ENCODE measurements around the gene TAPT1.

DNA sequence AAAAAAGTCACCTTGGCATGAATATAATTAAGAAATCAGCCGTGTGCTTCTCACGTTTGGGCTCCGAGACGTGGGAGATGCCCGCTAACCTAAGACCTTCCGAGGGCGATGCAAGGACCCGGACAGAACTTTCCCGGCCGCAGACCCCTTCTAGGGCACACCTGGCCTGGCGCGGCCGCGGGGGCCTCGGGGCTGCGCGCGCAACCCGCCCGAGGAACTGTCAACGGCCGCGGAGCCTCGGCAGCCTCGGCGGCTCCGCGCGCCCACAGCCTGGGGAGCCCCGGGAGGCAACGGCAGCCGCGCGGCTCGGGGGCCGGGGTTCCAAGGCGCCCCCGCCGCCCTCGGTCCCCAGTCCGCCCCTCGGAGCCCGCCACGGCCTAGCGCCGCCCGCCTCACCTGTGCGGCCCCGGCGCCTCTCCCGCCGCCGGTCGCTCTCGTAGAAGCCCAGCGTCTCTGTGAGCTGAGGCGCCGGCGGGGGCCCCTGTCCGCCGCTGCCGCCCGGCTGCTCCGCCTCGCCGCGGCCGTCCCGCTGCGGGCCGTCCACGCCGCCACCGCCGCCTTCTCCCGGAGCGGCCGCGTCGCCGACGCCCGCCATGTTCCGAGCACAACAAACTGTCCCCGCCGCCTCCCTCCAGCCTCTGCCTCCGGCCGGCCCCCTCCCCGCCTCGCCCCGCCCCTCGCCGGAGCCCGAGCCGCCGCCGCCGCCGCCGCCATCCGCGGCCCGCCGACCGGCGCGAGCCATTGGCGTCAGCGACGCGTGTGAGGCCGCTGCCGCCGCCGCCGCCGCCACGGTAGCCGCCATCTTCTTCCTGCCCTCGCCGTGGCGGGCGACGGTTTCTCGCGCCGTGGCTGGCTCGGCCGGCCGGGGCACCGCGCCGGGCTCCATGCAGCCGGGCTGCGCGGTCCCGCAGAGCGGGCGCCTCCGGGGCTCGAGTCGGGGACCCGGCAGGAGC lies at the start of gene TAPT1:
- TF ChIP-seq RAD21 (conservative IDR thresholded peaks at IDR 0.05) (no peak), EZH2 (IDR thresholded peaks at IDR 0.05; ENCODE audit: borderline replicate concordance, insufficient read depth, low read length, poor library complexity, severe bottlenecking) (no peak), EP300 (conservative IDR thresholded peaks at IDR 0.05; ENCODE audit: poor library complexity, severe bottlenecking) (no peak), SMC3 (conservative IDR thresholded peaks at IDR 0.05; ENCODE audit: poor library complexity) (peak; percentile 21)
- TF ChIP-seq, protein P1, sequence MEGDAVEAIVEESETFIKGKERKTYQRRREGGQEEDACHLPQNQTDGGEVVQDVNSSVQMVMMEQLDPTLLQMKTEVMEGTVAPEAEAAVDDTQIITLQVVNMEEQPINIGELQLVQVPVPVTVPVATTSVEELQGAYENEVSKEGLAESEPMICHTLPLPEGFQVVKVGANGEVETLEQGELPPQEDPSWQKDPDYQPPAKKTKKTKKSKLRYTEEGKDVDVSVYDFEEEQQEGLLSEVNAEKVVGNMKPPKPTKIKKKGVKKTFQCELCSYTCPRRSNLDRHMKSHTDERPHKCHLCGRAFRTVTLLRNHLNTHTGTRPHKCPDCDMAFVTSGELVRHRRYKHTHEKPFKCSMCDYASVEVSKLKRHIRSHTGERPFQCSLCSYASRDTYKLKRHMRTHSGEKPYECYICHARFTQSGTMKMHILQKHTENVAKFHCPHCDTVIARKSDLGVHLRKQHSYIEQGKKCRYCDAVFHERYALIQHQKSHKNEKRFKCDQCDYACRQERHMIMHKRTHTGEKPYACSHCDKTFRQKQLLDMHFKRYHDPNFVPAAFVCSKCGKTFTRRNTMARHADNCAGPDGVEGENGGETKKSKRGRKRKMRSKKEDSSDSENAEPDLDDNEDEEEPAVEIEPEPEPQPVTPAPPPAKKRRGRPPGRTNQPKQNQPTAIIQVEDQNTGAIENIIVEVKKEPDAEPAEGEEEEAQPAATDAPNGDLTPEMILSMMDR (IDR thresholded peaks at IDR 0.05; ENCODE audit: poor library complexity, severe bottlenecking): no peak
